ENCODE data around the gene AAK1. TPM values are rescaled to one million over a fixed set of nuclear protein-coding genes. Genes with fewer than 3 reads are reported as not detected.
A peak's percentile ranks its signal among the peaks of the same experiment; 100 is the strongest.

Gene AAK1
- polyA plus RNA-seq, 3 donors, result 9.8 to 18.9 (median 10.8) TPM

DNA sequence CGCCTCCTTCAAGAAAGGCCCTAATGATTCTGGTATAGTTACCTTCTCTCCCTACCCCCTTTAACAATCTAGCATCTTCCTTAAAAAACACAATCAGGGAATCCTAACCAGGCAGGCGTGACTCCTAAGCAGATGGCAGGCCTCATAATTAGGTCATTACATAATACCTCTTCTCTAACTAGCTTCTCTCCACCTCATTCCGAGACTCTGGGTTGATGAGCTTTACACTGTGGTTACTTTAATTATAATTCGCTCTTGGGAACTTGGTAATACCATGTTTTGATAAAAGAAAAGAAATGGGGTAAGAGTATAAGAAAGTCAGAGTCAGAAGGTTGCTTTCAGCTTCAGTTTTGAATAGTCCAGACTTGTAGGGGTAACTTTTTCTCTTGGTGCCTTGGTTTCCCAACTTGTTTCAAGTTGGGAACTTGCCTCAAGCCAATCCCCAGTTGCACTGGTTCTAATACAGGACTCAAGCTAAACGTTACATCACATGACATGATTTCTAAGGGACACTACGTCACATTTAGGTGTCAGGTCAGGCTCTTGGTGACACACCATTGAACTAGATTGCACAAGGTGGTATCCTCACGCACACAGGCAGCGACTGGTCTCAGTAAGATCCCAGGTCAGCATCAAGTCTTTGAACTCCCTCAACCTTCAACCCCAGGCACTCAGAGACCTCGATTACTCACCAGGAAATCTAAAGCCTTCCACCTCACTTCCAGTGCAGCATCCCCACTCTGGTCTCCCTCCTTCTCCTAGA, 59.2 kb downstream of the AAK1 start:
- no peak overlapping the region for H2AFZ ChIP-seq (ENCODE audit: insufficient read depth, low read depth, low read length, poor library complexity, severe bottlenecking)
- peaks cover 55 to 58% of the 10 kb centered on the region in 2 donors for H3K4me1 ChIP-seq (ENCODE audit: control insufficient read depth in 1 of 2, insufficient read depth in 2 of 2, low read length in 2 of 2)
- H3K9me3 ChIP-seq (replicated peaks in 1 of 2; ENCODE audit: control insufficient read depth in 1 of 2, insufficient read depth in 1 of 2, low read length in 2 of 2), result no peaks in the 10 kb centered on the region
- peaks cover 89% of the 10 kb centered on the region for H3K79me2 ChIP-seq (ENCODE audit: insufficient read depth, low read length)
- no peak overlapping the region for H3K4me2 ChIP-seq (replicated peaks; ENCODE audit: extremely low read depth, low read length, poor library complexity, severe bottlenecking)
- H3K27me3 ChIP-seq (ENCODE audit: control insufficient read depth in 2 of 2, insufficient read depth in 2 of 2, low read length in 2 of 2), result no peaks in the 10 kb centered on the region
- H4K20me1 ChIP-seq (ENCODE audit: insufficient read depth, low read length), result peaks cover 15% of the 10 kb centered on the region
- Mint-ChIP-seq H3K27ac (peak overlapping the region; percentile 42 to 97 (median 92)), H3K36me3 (peaks cover 8 to 9% of the 10 kb centered on the region in 2 donors), H3K9me3 (no peaks in the 10 kb centered on the region), H3K4me1 (peaks cover 67% of the 10 kb centered on the region), H3K27me3 (ENCODE audit: low read depth in 3 of 3) (no peaks in the 10 kb centered on the region), H3K4me3 (no peak overlapping the region)
- no peak overlapping the region for H3K9ac ChIP-seq (ENCODE audit: insufficient read depth, low read length, poor library complexity, severe bottlenecking)
- WGBS (ENCODE audit: insufficient coverage), result 53% methylated on average over 5 of the region's 9 CpGs
- no peak overlapping the region for H3K4me3 ChIP-seq (replicated peaks in 1 of 3; ENCODE audit: low read depth in 2 of 3, low read length in 3 of 3)
- no peaks in the 10 kb centered on the region for H3K36me3 ChIP-seq (replicated peaks in 1 of 2; ENCODE audit: control insufficient read depth in 1 of 2, insufficient read depth in 2 of 2, low read length in 2 of 2)
- H3K27ac ChIP-seq (ENCODE audit: low read depth in 1 of 2, low read length in 2 of 2), result peak overlapping the region in 1 of 2 donors; percentile 86
- peak; percentile 76 to 92 (median 78) for DNase-seq
- intact Hi-C loops (cut with micrococcal nuclease), result loop anchor here in 1 of 2 donors (5.0 kb wide), 1 partner anchor 38 kb away; no protein-coding TSS in a partner anchor
- TF ChIP-seq, protein P1, sequence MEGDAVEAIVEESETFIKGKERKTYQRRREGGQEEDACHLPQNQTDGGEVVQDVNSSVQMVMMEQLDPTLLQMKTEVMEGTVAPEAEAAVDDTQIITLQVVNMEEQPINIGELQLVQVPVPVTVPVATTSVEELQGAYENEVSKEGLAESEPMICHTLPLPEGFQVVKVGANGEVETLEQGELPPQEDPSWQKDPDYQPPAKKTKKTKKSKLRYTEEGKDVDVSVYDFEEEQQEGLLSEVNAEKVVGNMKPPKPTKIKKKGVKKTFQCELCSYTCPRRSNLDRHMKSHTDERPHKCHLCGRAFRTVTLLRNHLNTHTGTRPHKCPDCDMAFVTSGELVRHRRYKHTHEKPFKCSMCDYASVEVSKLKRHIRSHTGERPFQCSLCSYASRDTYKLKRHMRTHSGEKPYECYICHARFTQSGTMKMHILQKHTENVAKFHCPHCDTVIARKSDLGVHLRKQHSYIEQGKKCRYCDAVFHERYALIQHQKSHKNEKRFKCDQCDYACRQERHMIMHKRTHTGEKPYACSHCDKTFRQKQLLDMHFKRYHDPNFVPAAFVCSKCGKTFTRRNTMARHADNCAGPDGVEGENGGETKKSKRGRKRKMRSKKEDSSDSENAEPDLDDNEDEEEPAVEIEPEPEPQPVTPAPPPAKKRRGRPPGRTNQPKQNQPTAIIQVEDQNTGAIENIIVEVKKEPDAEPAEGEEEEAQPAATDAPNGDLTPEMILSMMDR (IDR thresholded peaks at IDR 0.05), result no peak

DNA sequence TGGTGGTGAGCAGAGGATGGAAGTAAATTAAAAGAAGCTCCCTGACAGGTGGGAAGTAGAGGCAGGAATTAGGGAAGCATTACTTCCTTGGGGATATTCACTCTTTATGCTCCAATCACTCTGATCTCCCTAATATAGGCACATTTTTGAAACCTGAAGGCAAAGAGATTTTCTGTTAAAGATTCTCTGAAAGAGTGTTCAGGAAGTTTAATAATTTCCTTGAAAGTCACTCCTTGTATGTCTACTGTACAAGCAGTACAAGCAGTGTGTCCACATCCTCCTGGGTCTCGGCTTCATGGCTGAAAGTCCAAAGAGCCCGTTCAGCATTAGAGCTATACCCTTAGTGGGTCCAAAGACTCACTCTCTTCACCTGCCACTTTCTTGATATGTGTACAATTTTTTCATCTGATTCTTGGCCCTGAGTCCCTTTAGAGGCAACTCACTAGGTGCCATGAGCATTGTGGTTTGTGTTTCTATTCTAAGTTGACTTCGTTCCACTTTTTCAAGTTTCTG, 60.2 kb downstream of the AAK1 start:
- no peak overlapping the region for H3K9ac ChIP-seq (ENCODE audit: insufficient read depth, low read length, poor library complexity, severe bottlenecking)
- H3K4me1 Mint-ChIP-seq, result peaks cover 68% of the 10 kb centered on the region
- H3K27me3 ChIP-seq (ENCODE audit: control insufficient read depth in 2 of 2, insufficient read depth in 2 of 2, low read length in 2 of 2), result no peaks in the 10 kb centered on the region
- H3K4me3 ChIP-seq (replicated peaks in 1 of 3; ENCODE audit: low read depth in 2 of 3, low read length in 3 of 3), result peak overlapping the region in 1 of 3 experiments; percentile 68
- H3K4me1 ChIP-seq (ENCODE audit: control insufficient read depth in 1 of 2, insufficient read depth in 2 of 2, low read length in 2 of 2), result peaks cover 61 to 64% of the 10 kb centered on the region in 2 donors
- TF ChIP-seq, protein P1 (IDR thresholded peaks at IDR 0.05), result no peak
- peak overlapping the region; percentile 80 for H3K4me2 ChIP-seq (replicated peaks; ENCODE audit: extremely low read depth, low read length, poor library complexity, severe bottlenecking)
- no CpG with 5 or more reads among the region's 3 CpGs for WGBS (ENCODE audit: insufficient coverage)
- H3K4me3 Mint-ChIP-seq, result peak overlapping the region in 1 of 2 donors; percentile 93
- no peak for DNase-seq
- peak overlapping the region; percentile 69 to 97 (median 93) for H3K27ac Mint-ChIP-seq
- intact Hi-C loops (cut with micrococcal nuclease), result loop anchor here in 1 of 2 donors (2.0 to 5.0 kb wide), 2 partner anchors 39 to 57 kb away; no protein-coding TSS in a partner anchor
- peaks cover 12% of the 10 kb centered on the region for H4K20me1 ChIP-seq (ENCODE audit: insufficient read depth, low read length)
- H3K36me3 ChIP-seq (replicated peaks in 1 of 2; ENCODE audit: control insufficient read depth in 1 of 2, insufficient read depth in 2 of 2, low read length in 2 of 2), result no peaks in the 10 kb centered on the region
- H3K9me3 ChIP-seq (replicated peaks in 1 of 2; ENCODE audit: control insufficient read depth in 1 of 2, insufficient read depth in 1 of 2, low read length in 2 of 2), result no peaks in the 10 kb centered on the region
- peak overlapping the region in 1 of 2 donors; percentile 86 for H3K27ac ChIP-seq (ENCODE audit: low read depth in 1 of 2, low read length in 2 of 2)
- H3K36me3 Mint-ChIP-seq, result peaks cover 3 to 15% of the 10 kb centered on the region in 2 donors
- H3K79me2 ChIP-seq (ENCODE audit: insufficient read depth, low read length), result peaks cover 89% of the 10 kb centered on the region
- no peaks in the 10 kb centered on the region for H3K9me3 Mint-ChIP-seq
- peaks cover 0 to 2% (median 0%) of the 10 kb centered on the region in 3 donors for H3K27me3 Mint-ChIP-seq (ENCODE audit: low read depth in 3 of 3)
- H2AFZ ChIP-seq (ENCODE audit: insufficient read depth, low read depth, low read length, poor library complexity, severe bottlenecking), result no peak overlapping the region

Data from CD14-positive monocyte (primary cell).